Osteocyte (in vitro differentiated cells): ENCODE data around the gene GPR35. TPM values are rescaled to one million over a fixed set of nuclear protein-coding genes. Genes with fewer than 3 reads are reported as not detected.

ENCODE experiments used
- DNase-seq: peaks from one replicate; pipeline ENCODE4 v3.0.0; 2021; ENCODE audit warnings: mixed read lengths; ENCODE audit not compliant: unreplicated experiment; ENCODE audit errors: extremely low spot score
- H3K27ac Mint-ChIP-seq: one replicate; pipeline ENCODE4 v1.8.0; 2021; ENCODE audit warnings: mild to moderate bottlenecking, mixed read lengths; ENCODE audit not compliant: unreplicated experiment
- H3K27me3 Mint-ChIP-seq: one replicate; pipeline ENCODE4 v1.8.0; 2021; ENCODE audit warnings: mixed read lengths; ENCODE audit not compliant: unreplicated experiment
- H3K36me3 Mint-ChIP-seq: one replicate; pipeline ENCODE4 v1.8.0; 2021; ENCODE audit warnings: mixed read lengths; ENCODE audit not compliant: unreplicated experiment
- H3K4me1 Mint-ChIP-seq: one replicate; pipeline ENCODE4 v1.8.0; 2021; ENCODE audit warnings: mixed read lengths; ENCODE audit not compliant: unreplicated experiment
- H3K4me3 Mint-ChIP-seq: one replicate; pipeline ENCODE4 v1.8.0; 2021; ENCODE audit warnings: mild to moderate bottlenecking, moderate library complexity, mixed read lengths; ENCODE audit not compliant: unreplicated experiment
- H3K9me3 Mint-ChIP-seq: one replicate; pipeline ENCODE4 v1.8.0; 2021; ENCODE audit warnings: mixed read lengths; ENCODE audit not compliant: unreplicated experiment
- long read RNA-seq: library from polyadenylated mRNA; unstranded; transcript quantifications from one replicate; pipeline ENCODE4 v2.0.0, GENCODE V29; 2021
- total RNA-seq: library from RNA; stranded (reverse); gene quantifications from 2 replicates; pipeline ENCODE4 v1.2.1, GENCODE V29; 2021
- TF ChIP-seq, protein P1 (sequence below): fragments of 200-600 bp; sonication (generic); IDR thresholded peaks from 2 replicates; pipeline ENCODE4 v1.5.0; 2021; ENCODE audit warnings: antibody characterized with exemption, mild to moderate bottlenecking, moderate library complexity

GPR35 gene, protein sequence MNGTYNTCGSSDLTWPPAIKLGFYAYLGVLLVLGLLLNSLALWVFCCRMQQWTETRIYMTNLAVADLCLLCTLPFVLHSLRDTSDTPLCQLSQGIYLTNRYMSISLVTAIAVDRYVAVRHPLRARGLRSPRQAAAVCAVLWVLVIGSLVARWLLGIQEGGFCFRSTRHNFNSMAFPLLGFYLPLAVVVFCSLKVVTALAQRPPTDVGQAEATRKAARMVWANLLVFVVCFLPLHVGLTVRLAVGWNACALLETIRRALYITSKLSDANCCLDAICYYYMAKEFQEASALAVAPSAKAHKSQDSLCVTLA
- total RNA-seq = 2.5 and 3.6 TPM in 2 replicates
- long read RNA-seq = 0 reads

DNA sequence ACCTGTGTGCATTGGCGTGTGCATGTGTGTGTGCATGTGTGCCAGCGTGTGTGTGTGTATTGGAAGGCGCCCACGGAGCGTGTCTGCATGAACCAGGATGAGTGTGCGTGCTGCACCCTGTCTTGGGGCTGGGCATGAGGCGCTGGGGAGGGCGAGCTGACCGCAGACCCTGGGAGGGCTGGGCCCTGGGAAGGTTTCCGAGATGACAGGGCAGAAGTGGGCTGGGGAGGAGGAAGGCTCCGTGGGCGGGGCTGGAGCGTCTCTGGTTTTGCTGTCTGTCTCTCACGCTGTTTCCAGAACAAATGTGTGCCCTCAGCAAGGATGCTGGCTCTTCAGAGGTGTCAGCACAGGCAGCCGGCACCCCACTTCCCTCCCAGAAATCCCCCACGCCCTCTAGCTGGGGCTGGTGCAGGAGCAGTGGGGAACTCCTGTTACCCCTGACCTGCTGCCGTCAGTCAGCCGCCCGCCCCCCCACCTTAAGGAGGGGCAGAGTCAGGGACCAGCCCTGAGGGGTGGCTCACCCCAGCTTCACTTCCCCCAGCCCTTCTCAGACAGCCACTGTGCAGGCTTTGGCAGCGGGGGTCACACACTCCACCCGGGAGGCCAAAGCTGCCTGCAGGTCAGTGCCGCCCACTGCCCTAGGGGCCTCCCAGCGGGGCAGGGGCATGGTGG, at the start of gene GPR35:
Gene GPR35, plus strand, starts transcription at position 531 of the 672 bp plus-strand sequence. CDS start 4,473 bp downstream, outside the sequence.
- H3K27ac Mint-ChIP-seq = no peak within 1 kb of the TSS
- H3K9me3 Mint-ChIP-seq = no peaks in the 10 kb centered on the region
- TF ChIP-seq, protein P1, sequence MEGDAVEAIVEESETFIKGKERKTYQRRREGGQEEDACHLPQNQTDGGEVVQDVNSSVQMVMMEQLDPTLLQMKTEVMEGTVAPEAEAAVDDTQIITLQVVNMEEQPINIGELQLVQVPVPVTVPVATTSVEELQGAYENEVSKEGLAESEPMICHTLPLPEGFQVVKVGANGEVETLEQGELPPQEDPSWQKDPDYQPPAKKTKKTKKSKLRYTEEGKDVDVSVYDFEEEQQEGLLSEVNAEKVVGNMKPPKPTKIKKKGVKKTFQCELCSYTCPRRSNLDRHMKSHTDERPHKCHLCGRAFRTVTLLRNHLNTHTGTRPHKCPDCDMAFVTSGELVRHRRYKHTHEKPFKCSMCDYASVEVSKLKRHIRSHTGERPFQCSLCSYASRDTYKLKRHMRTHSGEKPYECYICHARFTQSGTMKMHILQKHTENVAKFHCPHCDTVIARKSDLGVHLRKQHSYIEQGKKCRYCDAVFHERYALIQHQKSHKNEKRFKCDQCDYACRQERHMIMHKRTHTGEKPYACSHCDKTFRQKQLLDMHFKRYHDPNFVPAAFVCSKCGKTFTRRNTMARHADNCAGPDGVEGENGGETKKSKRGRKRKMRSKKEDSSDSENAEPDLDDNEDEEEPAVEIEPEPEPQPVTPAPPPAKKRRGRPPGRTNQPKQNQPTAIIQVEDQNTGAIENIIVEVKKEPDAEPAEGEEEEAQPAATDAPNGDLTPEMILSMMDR = no peak
- H3K36me3 Mint-ChIP-seq = no peaks in the 10 kb centered on the region
- no peak within 1 kb of the TSS for H3K4me3 Mint-ChIP-seq
- DNase-seq = no peak
- no peaks in the 10 kb centered on the region for H3K27me3 Mint-ChIP-seq
- peaks cover 6% of the 10 kb centered on the region for H3K4me1 Mint-ChIP-seq

DNA sequence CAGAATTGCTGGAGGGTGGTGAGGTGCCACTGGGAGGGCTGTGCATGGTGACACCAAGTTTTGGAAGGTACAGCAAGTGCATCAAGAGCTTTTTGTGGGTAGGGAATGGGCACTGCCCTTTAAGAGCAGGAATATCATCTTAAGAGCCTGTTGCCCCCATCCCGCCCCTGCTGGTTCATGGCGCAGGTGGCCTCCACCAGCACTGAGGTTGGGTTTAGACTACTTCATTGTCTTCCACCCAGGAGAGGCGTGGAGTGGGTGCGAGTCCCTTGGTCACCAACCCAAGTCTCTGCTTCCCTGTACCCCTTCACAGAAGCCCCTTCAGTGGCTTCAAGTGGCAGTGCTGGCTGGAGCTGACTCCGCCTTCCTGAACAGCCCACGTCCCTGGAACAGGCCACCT, 49.2 kb upstream of the GPR35 start:
- no peak overlapping the region for H3K4me3 Mint-ChIP-seq
- TF ChIP-seq, protein P1 = no peak
- no peak for DNase-seq
- peaks cover 14% of the 10 kb centered on the region for H3K4me1 Mint-ChIP-seq
- peaks cover 6% of the 10 kb centered on the region for H3K9me3 Mint-ChIP-seq
- H3K27ac Mint-ChIP-seq = no peak overlapping the region
- H3K27me3 Mint-ChIP-seq = no peaks in the 10 kb centered on the region
- H3K36me3 Mint-ChIP-seq = no peaks in the 10 kb centered on the region

DNA sequence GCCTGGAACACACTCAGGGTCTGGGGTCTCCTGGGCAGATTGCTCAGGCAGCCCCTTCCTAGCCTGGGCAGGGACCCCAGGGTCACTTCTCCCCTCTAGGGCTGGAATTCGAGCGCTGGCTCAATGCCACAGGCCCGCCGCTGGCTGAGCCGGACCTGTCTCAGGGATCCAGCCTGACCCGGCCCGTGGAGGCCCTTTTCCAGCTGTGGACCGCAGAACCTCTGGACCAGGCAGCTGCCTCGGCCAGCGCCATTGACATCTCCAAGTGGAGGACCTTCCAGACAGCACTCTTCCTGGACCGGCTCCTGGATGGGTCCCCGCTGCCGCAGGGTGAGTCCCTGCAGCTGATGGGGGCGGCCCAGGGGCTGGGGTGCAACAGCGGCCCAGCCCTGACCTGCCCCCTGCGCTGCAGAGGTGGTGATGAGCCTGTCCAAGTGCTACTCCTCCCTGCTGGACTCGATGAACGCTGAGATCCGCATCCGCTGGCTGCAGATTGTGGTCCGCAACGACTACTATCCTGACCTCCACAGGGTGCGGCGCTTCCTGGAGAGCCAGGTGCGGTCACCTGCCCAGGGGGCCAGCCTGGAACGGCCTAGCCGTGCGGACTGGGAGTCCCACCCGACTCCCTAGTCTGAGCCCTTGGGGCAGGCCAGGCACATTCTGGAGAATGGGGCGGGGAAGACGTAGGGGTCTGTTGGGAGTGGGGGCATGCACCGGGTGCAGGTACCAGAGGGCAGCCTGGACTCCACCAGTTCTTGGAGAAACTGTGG, 48.7 kb upstream of the GPR35 start:
- peaks cover 10% of the 10 kb centered on the region for H3K4me1 Mint-ChIP-seq
- peaks cover 12% of the 10 kb centered on the region for H3K9me3 Mint-ChIP-seq
- H3K4me3 Mint-ChIP-seq = no peak overlapping the region
- H3K27me3 Mint-ChIP-seq = no peaks in the 10 kb centered on the region
- TF ChIP-seq, protein P1 = no peak
- H3K27ac Mint-ChIP-seq = no peak overlapping the region
- DNase-seq = no peak
- H3K36me3 Mint-ChIP-seq = peaks cover 3% of the 10 kb centered on the region

DNA sequence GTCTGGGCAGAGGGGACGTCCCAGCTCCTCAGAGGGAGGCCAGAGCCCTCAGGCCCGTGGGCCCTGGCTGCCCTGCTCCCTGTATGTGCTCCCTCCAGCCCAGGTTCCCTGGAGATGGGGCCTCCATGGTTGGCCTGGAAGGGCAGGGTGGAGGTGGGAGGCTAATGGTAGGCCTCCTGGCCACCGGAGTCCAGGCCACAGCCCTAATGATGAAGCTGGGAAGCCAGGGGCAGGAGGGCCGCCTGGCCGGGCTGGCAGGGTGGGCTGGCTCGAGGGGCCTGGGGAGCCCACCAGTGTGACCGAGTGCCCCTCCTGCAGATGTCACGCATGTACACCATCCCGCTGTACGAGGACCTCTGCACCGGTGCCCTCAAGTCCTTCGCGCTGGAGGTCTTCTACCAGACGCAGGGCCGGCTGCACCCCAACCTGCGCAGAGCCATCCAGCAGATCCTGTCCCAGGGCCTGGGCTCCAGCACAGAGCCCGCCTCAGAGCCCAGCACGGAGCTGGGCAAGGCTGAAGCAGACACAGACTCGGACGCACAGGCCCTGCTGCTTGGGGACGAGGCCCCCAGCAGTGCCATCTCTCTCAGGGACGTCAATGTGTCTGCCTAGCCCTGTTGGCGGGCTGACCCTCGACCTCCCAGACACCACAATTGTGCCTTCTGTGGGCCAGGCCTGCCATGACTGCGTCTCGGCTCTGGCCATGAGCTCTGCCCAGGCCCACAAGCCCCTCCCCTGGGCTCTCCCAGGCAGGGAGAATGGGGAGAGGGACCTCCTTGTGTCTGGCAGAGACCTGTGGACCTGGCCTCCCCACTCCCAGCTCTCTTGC, 47.8 kb upstream of the GPR35 start:
- no peak for DNase-seq
- Mint-ChIP-seq H3K4me1 (peaks cover 10% of the 10 kb centered on the region), H3K36me3 (peaks cover 5% of the 10 kb centered on the region), H3K27me3 (no peaks in the 10 kb centered on the region), H3K9me3 (peaks cover 12% of the 10 kb centered on the region), H3K4me3 (no peak overlapping the region), H3K27ac (no peak overlapping the region)
- TF ChIP-seq, protein P1 = no peak
